Endothelial cell of umbilical vein (primary cell): Measurements from ENCODE around the gene ST6GALNAC3. TPM values are rescaled to one million over a fixed set of nuclear protein-coding genes. Genes with fewer than 3 reads are reported as not detected.

Experiments used
- BruUV-seq: library from RNA; stranded (reverse); fragments of 400-500 nt; replicated peaks from 2 replicates; lab custom pipeline; 2021; lab: Mats Ljungman, UMichigan
- CTCF ChIA-PET: fragments of 300-600, 350-600 bp; sonication (Branson Sonifier 250); formaldehyde crosslinking; loops from one replicate; lab custom pipeline; 2021; ENCODE audit warnings: antibody characterized with exemption, inconsistent platforms; lab: Charles Lee
- POLR2A ChIA-PET: fragments of 300-600, 350-600 bp; sonication (Branson Sonifier 250); formaldehyde crosslinking; loops from one replicate; lab custom pipeline; 2021; ENCODE audit warnings: antibody characterized with exemption, inconsistent platforms; lab: Charles Lee
- DNase-seq: peaks from one replicate; pipeline ENCODE4 v3.0.0-alpha.2; 2011; ENCODE audit warnings: low read depth, low spot score
- FAIRE-seq: peaks from 2 replicates; lab custom pipeline; 2011; peaks lifted over from hg19 to GRCh38; lab: Jason Lieb, UNC
- H2AFZ ChIP-seq: 2 replicates; pipeline ENCODE4 v1.6.0; 2012; ENCODE audit warnings: low read depth, low read length, control low read depth, inconsistent platforms
- H3K27ac ChIP-seq: 2 replicates; pipeline ENCODE4 v1.5.1; 2011; ENCODE audit warnings: low read depth, mild to moderate bottlenecking, control low read depth, low read length, moderate library complexity; ENCODE audit not compliant: insufficient read depth
- H3K27me3 ChIP-seq, 2 experiments: 2 replicates each; pipeline versions ENCODE4 v1.6.0 to v1.6.1; 2011; ENCODE audit warnings: low read length in 2 of 2, mixed read lengths in 1 of 2; ENCODE audit not compliant: control insufficient read depth in 2 of 2, insufficient read depth in 2 of 2
- H3K36me3 ChIP-seq, 2 experiments: 2 replicates in 1 of 2; 3 replicates in 1 of 2; pipeline ENCODE4 v1.5.1; 2011; ENCODE audit warnings: low read length in 2 of 2, mild to moderate bottlenecking in 1 of 2, moderate library complexity in 1 of 2; ENCODE audit not compliant: control insufficient read depth in 2 of 2, insufficient read depth in 2 of 2; ENCODE audit errors: extremely low read depth in 1 of 2
- H3K4me1 ChIP-seq: 3 replicates; pipeline ENCODE4 v1.5.1; 2011; ENCODE audit warnings: mild to moderate bottlenecking, low read length; ENCODE audit not compliant: control insufficient read depth, insufficient read depth; ENCODE audit errors: extremely low read depth
- H3K4me2 ChIP-seq: 2 replicates; pipeline ENCODE4 v1.6.1; 2011; ENCODE audit warnings: low read length, control low read depth, mixed read lengths; ENCODE audit not compliant: insufficient read depth
- H3K4me3 ChIP-seq, 3 experiments: fragments of 200-600 bp in 1 of 3; sonication (generic), shearing (Covaris generic) in 1 of 3; replicated peaks in 1 of 3; 2 replicates each; pipeline ENCODE4 v1.5.1; 2011 to 2016; ENCODE audit warnings: control low read depth in 3 of 3, low read length in 3 of 3, mild to moderate bottlenecking in 2 of 3, inconsistent platforms in 1 of 3, low read depth in 1 of 3, moderate library complexity in 1 of 3; ENCODE audit not compliant: insufficient read depth in 1 of 3
- H3K79me2 ChIP-seq: 2 replicates; pipeline ENCODE4 v1.6.0; 2012; ENCODE audit warnings: low read length, inconsistent platforms; ENCODE audit not compliant: control insufficient read depth, insufficient read depth
- H3K9ac ChIP-seq: replicated peaks from 2 replicates; pipeline ENCODE3; 2011; ENCODE audit warnings: low read length, control low read depth; ENCODE audit not compliant: insufficient read depth; ENCODE audit errors: extremely low read depth
- H3K9me1 ChIP-seq: replicated peaks from 3 replicates; pipeline ENCODE4 v1.6.0; 2011; ENCODE audit warnings: mild to moderate bottlenecking, low read length; ENCODE audit not compliant: control insufficient read depth, insufficient read depth; ENCODE audit errors: extremely low read depth
- H3K9me3 ChIP-seq: replicated peaks from 2 replicates; pipeline ENCODE4 v1.5.1; 2012; ENCODE audit warnings: low read length, inconsistent platforms; ENCODE audit not compliant: control insufficient read depth, insufficient read depth
- H4K20me1 ChIP-seq: replicated peaks from 2 replicates; pipeline ENCODE3; 2011; ENCODE audit warnings: mild to moderate bottlenecking, low read length; ENCODE audit not compliant: control insufficient read depth, insufficient read depth; ENCODE audit errors: extremely low read depth
- EZH2 ChIP-seq: IDR thresholded peaks from 2 replicates; pipeline ENCODE4 v1.6.1; 2012; ENCODE audit warnings: borderline replicate concordance, low read depth, mild to moderate bottlenecking, moderate library complexity, low read length, inconsistent platforms; ENCODE audit not compliant: severe bottlenecking
- FOS ChIP-seq: IDR thresholded peaks from 2 replicates; pipeline ENCODE4 v1.6.1; 2011; ENCODE audit warnings: mild to moderate bottlenecking, low read length, moderate library complexity, borderline replicate concordance; ENCODE audit not compliant: insufficient read depth
- GATA2 ChIP-seq: IDR thresholded peaks from 2 replicates; pipeline ENCODE4 v1.7.0; 2011; ENCODE audit warnings: low read depth, mild to moderate bottlenecking, moderate library complexity, mixed read lengths, low read length; ENCODE audit not compliant: insufficient read length, insufficient read depth
- JUN ChIP-seq: IDR thresholded peaks from 2 replicates; pipeline ENCODE4 v1.6.1; 2011; ENCODE audit warnings: borderline replicate concordance, low read depth; ENCODE audit not compliant: insufficient read length, insufficient read depth
- MAX ChIP-seq: IDR thresholded peaks from 2 replicates; pipeline ENCODE4 v1.6.1; 2011; ENCODE audit not compliant: insufficient read depth, insufficient read length
- MYC ChIP-seq: IDR thresholded peaks from one replicate; pipeline ENCODE4 v1.6.1; 2011; ENCODE audit warnings: mild to moderate bottlenecking, low read depth, low read length
- POLR2A ChIP-seq: IDR thresholded peaks from 2 replicates; pipeline ENCODE4 v1.6.1; 2012; ENCODE audit warnings: low read depth, mild to moderate bottlenecking, control low read depth, low read length
- POLR2AphosphoS5 ChIP-seq: IDR thresholded peaks from 2 replicates; pipeline ENCODE4 v1.6.1; 2012; ENCODE audit warnings: low read depth, mild to moderate bottlenecking, control low read depth, low read length, moderate library complexity; ENCODE audit not compliant: insufficient read depth
- dilution Hi-C: fragments of 300-500 bp; cut with MboI; formaldehyde crosslinking; loops from one replicate; pipeline ENCODE4 v1.15.0; 2019; ENCODE audit warnings: low sequenced_read_pairs; ENCODE audit not compliant: extremely low pct_ligation_motif_present
- intact Hi-C: fragments of 100-400 bp; cut with micrococcal nuclease; formaldehyde crosslinking; loops from one replicate; pipeline ENCODE4 v1.10.0; 2022
- polyA plus RNA-seq, 4 experiments: library from polyadenylated mRNA; depleted of rRNA in 3 of 4; stranded (reverse) in 3 of 4; unstranded in 1 of 4; fragments of >200 nt; gene quantifications; 2 replicates each; pipeline versions ENCODE4 v1.2.1 to v1.2.3, GENCODE V29; 2011 to 2012; ENCODE audit warnings: missing spikeins in 1 of 4
- total RNA-seq: library from RNA; stranded (reverse); gene quantifications from 2 replicates; pipeline ENCODE4 v1.2.3, GENCODE V29; 2021
- TF ChIP-seq, protein P1 (sequence below), 2 donors: IDR thresholded peaks; 1 replicate in 1 of 2; 2 replicates in 1 of 2; pipeline ENCODE4 v1.5.1; 2011; ENCODE audit warnings: low read length in 2 of 2, mild to moderate bottlenecking in 2 of 2, moderate library complexity in 2 of 2, control low read depth in 1 of 2, inconsistent platforms in 1 of 2, low read depth in 1 of 2; ENCODE audit not compliant: insufficient read depth in 1 of 2; ENCODE audit errors: extremely low read depth in 1 of 2

ST6GALNAC3 gene
- total and polyA plus RNA-seq, 2 donors (not counting 3 experiments of a cell fraction or from before 2014, with no cell fraction given): 7.6 to 48.3 TPM

DNA sequence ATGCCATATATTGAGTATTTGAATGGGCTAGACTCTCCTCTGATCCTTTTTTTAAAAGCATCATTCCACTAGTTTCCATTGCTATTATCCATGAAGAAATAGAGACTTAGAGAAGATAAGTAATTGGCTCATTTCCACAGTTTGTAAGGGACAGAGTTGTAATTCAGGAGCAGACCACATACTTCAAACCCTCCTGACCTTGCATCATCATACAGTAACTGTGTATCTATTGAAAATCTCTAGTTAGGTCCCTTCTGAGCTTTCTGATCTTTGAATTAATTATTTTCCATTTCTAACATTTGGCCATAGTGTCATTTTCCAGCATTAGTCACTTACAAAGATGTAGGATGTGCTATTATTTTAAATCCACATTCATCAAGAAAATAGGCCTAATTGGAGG, 406.3 kb downstream of the ST6GALNAC3 start:
- ChIA-PET CTCF (interaction anchor here (0.7 to 1.7 kb wide), 3 partner anchors 13 to 21 kb away, joined by 3 to 5 read pairs (median 4); no protein-coding TSS in a partner anchor), POLR2A (no interaction called here)
- H3K4me3 ChIP-seq: no peak overlapping the region
- peak overlapping the region; percentile 6 for H3K4me2 ChIP-seq
- H3K9me1 ChIP-seq: peaks cover 3% of the 10 kb centered on the region
- no peak overlapping the region for H2AFZ ChIP-seq
- TF ChIP-seq FOS (peak; percentile 10), POLR2A (no peak), JUN (no peak)
- FAIRE-seq (no peak), DNase-seq (peak; percentile 31)
- no peaks in the 10 kb centered on the region for H3K27me3 ChIP-seq
- H4K20me1 ChIP-seq: no peaks in the 10 kb centered on the region
- H3K36me3 ChIP-seq: no peaks in the 10 kb centered on the region
- no peaks in the 10 kb centered on the region for H3K79me2 ChIP-seq
- no peaks in the 10 kb centered on the region for H3K9me3 ChIP-seq
- BruUV-seq: no TSS peak
- intact Hi-C loops: no loop called here
- no peak overlapping the region for H3K9ac ChIP-seq
- no peak overlapping the region for H3K27ac ChIP-seq
- H3K4me1 ChIP-seq: peaks cover 18% of the 10 kb centered on the region
- dilution Hi-C loops: no loop called here

GRCh38 chr1:76481672-76482071, 407.1 kb downstream of the ST6GALNAC3 start:
- no TSS peak for BruUV-seq
- Histone ChIP-seq H3K27ac (no peak overlapping the region), H3K27me3 (no peaks in the 10 kb centered on the region), H3K4me3 (no peak overlapping the region), H2AFZ (no peak overlapping the region), H3K4me1 (peaks cover 18% of the 10 kb centered on the region), H3K4me2 (no peak overlapping the region), H3K36me3 (no peaks in the 10 kb centered on the region), H3K9me1 (peaks cover 3% of the 10 kb centered on the region), H3K79me2 (no peaks in the 10 kb centered on the region), H3K9me3 (no peaks in the 10 kb centered on the region), H4K20me1 (no peaks in the 10 kb centered on the region), H3K9ac (no peak overlapping the region)
- no peak for FAIRE-seq
- TF ChIP-seq MYC (no peak), POLR2AphosphoS5 (no peak), EZH2 (no peak), GATA2 (no peak), POLR2A (no peak), FOS (no peak), MAX (no peak), JUN (no peak)
- TF ChIP-seq, protein P1, sequence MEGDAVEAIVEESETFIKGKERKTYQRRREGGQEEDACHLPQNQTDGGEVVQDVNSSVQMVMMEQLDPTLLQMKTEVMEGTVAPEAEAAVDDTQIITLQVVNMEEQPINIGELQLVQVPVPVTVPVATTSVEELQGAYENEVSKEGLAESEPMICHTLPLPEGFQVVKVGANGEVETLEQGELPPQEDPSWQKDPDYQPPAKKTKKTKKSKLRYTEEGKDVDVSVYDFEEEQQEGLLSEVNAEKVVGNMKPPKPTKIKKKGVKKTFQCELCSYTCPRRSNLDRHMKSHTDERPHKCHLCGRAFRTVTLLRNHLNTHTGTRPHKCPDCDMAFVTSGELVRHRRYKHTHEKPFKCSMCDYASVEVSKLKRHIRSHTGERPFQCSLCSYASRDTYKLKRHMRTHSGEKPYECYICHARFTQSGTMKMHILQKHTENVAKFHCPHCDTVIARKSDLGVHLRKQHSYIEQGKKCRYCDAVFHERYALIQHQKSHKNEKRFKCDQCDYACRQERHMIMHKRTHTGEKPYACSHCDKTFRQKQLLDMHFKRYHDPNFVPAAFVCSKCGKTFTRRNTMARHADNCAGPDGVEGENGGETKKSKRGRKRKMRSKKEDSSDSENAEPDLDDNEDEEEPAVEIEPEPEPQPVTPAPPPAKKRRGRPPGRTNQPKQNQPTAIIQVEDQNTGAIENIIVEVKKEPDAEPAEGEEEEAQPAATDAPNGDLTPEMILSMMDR (IDR thresholded peaks at IDR 0.05; ENCODE audit: extremely low read depth in 1 of 2, insufficient read depth in 1 of 2, low read depth in 1 of 2, low read length in 2 of 2): no peak
- ChIA-PET CTCF (interaction anchor here (1.5 kb wide), 1 partner anchor 14 kb away, joined by 5 read pairs; no protein-coding TSS in a partner anchor), POLR2A (no interaction called here)
- intact Hi-C loops: no loop called here
- no peak for DNase-seq
- dilution Hi-C loops: no loop called here
